HG03342 (cell line): ENCODE results near the gene SPATA9.

Experiments used
- ATAC-seq: cut with Tn5 transposase; IDR thresholded peaks from one replicate; pipeline ENCODE4 v1.9.1; 2021; ENCODE audit warnings: mild to moderate bottlenecking, moderate library complexity; ENCODE audit not compliant: unreplicated experiment

The SPATA9 gene

GRCh38 chr5:95686651-95687050 lies 3.9 kb upstream of the SPATA9 start:
- ATAC-seq = no peak

- no peak for ATAC-seq
Observed at GRCh38 chr5:95684361-95684760, 1.6 kb upstream of the SPATA9 start.

GRCh38 chr5:95673081-95673480 lies 9.7 kb downstream of the SPATA9 start:
- no peak for ATAC-seq

- ATAC-seq = no peak
Observed at GRCh38 chr5:95672641-95673040, 10.2 kb downstream of the SPATA9 start.

GRCh38 chr5:95671826-95672225 lies 11.0 kb downstream of the SPATA9 start:
- ATAC-seq = no peak

- ATAC-seq = no peak
Observed at GRCh38 chr5:95670568-95670967, 12.2 kb downstream of the SPATA9 start.

- no peak for ATAC-seq
Observed at GRCh38 chr5:95669985-95670384, 12.8 kb downstream of the SPATA9 start.

- no peak for ATAC-seq
Observed at GRCh38 chr5:95669540-95669939, 13.3 kb downstream of the SPATA9 start.

- ATAC-seq = no peak
Observed at GRCh38 chr5:95668728-95669127, 14.1 kb downstream of the SPATA9 start.

GRCh38 chr5:95668216-95668615 lies 14.6 kb downstream of the SPATA9 start:
- ATAC-seq = no peak

GRCh38 chr5:95667678-95668077 lies 15.1 kb downstream of the SPATA9 start:
- no peak for ATAC-seq

GRCh38 chr5:95667061-95667618 lies 15.7 kb downstream of the SPATA9 start:
- no peak for ATAC-seq

- no peak for ATAC-seq
Observed at GRCh38 chr5:95664204-95664786, 18.5 kb downstream of the SPATA9 start.

- no peak for ATAC-seq
Observed at GRCh38 chr5:95662946-95663345, 19.8 kb downstream of the SPATA9 start.

- no peak for ATAC-seq
Observed at GRCh38 chr5:95660060-95660459, 22.7 kb downstream of the SPATA9 start.

- no peak for ATAC-seq
Observed at GRCh38 chr5:95655575-95655974, 27.2 kb downstream of the SPATA9 start.

GRCh38 chr5:95654196-95654595 lies 28.6 kb downstream of the SPATA9 start:
- no peak for ATAC-seq

- ATAC-seq = no peak
Observed at GRCh38 chr5:95652849-95653248, 29.9 kb downstream of the SPATA9 start.

GRCh38 chr5:95649842-95650620 lies 32.8 kb downstream of the SPATA9 start:
- ATAC-seq = no peak

- no peak for ATAC-seq
Observed at GRCh38 chr5:95649274-95649673, 33.5 kb downstream of the SPATA9 start.

GRCh38 chr5:95647886-95648860 lies 34.6 kb downstream of the SPATA9 start:
- ATAC-seq = no peak
